Neural cell (in vitro differentiated cells): Measurements from ENCODE around the gene KCNJ6. TPM values are rescaled to one million over a fixed set of nuclear protein-coding genes. Genes with fewer than 3 reads are reported as not detected.

Experiments used
- H2AFZ ChIP-seq: fragments of 200-600, 300-800 bp; sonication (generic), shearing (Covaris generic); 2 replicates; pipeline ENCODE4 v1.6.0; 2014; ENCODE audit warnings: low read depth, mild to moderate bottlenecking, antibody characterized with exemption, low read length, moderate library complexity
- H3F3A ChIP-seq: fragments of 200-600 bp; shearing (Covaris generic); 2 replicates; pipeline ENCODE4 v1.6.1; 2016; ENCODE audit warnings: mild to moderate bottlenecking, moderate library complexity, mixed read lengths, antibody characterized with exemption, low read length; ENCODE audit not compliant: insufficient read depth, poor library complexity, severe bottlenecking
- H3K27ac ChIP-seq: fragments of 200-600, 300-800 bp; sonication (generic), shearing (Covaris generic); 2 replicates; pipeline ENCODE4 v1.5.1; 2014; ENCODE audit warnings: mild to moderate bottlenecking, low read length, moderate library complexity
- H3K27me3 ChIP-seq: fragments of 300-800, 200-600 bp; sonication (generic), shearing (Covaris generic); 2 replicates; pipeline ENCODE4 v1.6.0; 2014; ENCODE audit warnings: mild to moderate bottlenecking, low read depth, low read length, moderate library complexity; ENCODE audit not compliant: insufficient read depth
- H3K36me3 ChIP-seq: fragments of 300-800, 200-600 bp; sonication (generic), shearing (Covaris generic); 2 replicates; pipeline ENCODE4 v1.5.1; 2014; ENCODE audit warnings: mild to moderate bottlenecking, antibody characterized with exemption, low read length, moderate library complexity; ENCODE audit not compliant: insufficient read depth
- H3K4me2 ChIP-seq: fragments of 300-800, 200-600 bp; sonication (generic), shearing (Covaris generic); 2 replicates; pipeline ENCODE4 v1.6.0; 2014; ENCODE audit warnings: mild to moderate bottlenecking, low read length
- H3K4me3 ChIP-seq: fragments of 300-800, 200-600 bp; sonication (generic), shearing (Covaris generic); 2 replicates; pipeline ENCODE4 v1.5.1; 2014; ENCODE audit warnings: mild to moderate bottlenecking, low read length, moderate library complexity
- H3K79me2 ChIP-seq: fragments of 200-600 bp; shearing (Covaris generic); replicated peaks from 2 replicates; pipeline ENCODE4 v1.6.0; 2014; ENCODE audit warnings: mild to moderate bottlenecking, low read length, moderate library complexity; ENCODE audit not compliant: insufficient read depth
- H3K9ac ChIP-seq: fragments of 300-800, 200-600 bp; sonication (generic), shearing (Covaris generic); 2 replicates; pipeline ENCODE4 v1.6.1; 2016; ENCODE audit warnings: mild to moderate bottlenecking, low read length, mixed read lengths
- H3K9me2 ChIP-seq: fragments of 200-600 bp; shearing (Covaris generic); 2 replicates; pipeline ENCODE4 v1.6.1; 2016; ENCODE audit warnings: mild to moderate bottlenecking, low read length, mixed read lengths; ENCODE audit not compliant: insufficient read depth
- H3K9me3 ChIP-seq: fragments of 200-600, 300-800 bp; sonication (generic), shearing (Covaris generic); 2 replicates; pipeline ENCODE4 v1.6.1; 2016; ENCODE audit warnings: mild to moderate bottlenecking, mixed run types, low read length, moderate library complexity, mixed read lengths
- H4K20me1 ChIP-seq: fragments of 200-600 bp; shearing (Covaris generic); 2 replicates; pipeline ENCODE4 v1.6.1; 2016; ENCODE audit warnings: mild to moderate bottlenecking, mixed run types; ENCODE audit not compliant: insufficient read depth
- EP300 ChIP-seq: fragments of 450-650 bp; conservative IDR thresholded peaks from 2 replicates; pipeline ENCODE4 v1.6.1; 2014; ENCODE audit warnings: antibody characterized with exemption, mild to moderate bottlenecking, moderate library complexity; ENCODE audit not compliant: poor library complexity, severe bottlenecking
- EZH2 ChIP-seq: fragments of 200-600, 300-800 bp; shearing (Covaris generic), sonication (generic); IDR thresholded peaks from 2 replicates; pipeline ENCODE4 v1.6.1; 2014; ENCODE audit warnings: antibody characterized with exemption, low read length, borderline replicate concordance, mild to moderate bottlenecking; ENCODE audit not compliant: insufficient read depth, poor library complexity, severe bottlenecking
- MXI1 ChIP-seq: fragments of 450-650 bp; conservative IDR thresholded peaks from 2 replicates; pipeline ENCODE4 v1.6.1; 2014; ENCODE audit warnings: antibody characterized with exemption, mild to moderate bottlenecking; ENCODE audit not compliant: poor library complexity, severe bottlenecking
- POLR2AphosphoS5 ChIP-seq: IDR thresholded peaks from 2 replicates; pipeline ENCODE4 v1.6.1; 2012
- RAD21 ChIP-seq: fragments of 450-650 bp; conservative IDR thresholded peaks from 2 replicates; pipeline ENCODE4 v1.6.1; 2014; ENCODE audit warnings: antibody characterized with exemption, mild to moderate bottlenecking, moderate library complexity
- SMC3 ChIP-seq: fragments of 450-650 bp; conservative IDR thresholded peaks from 2 replicates; pipeline ENCODE4 v1.6.1; 2014; ENCODE audit warnings: antibody characterized with exemption, mild to moderate bottlenecking, moderate library complexity; ENCODE audit not compliant: poor library complexity
- TAF1 ChIP-seq: IDR thresholded peaks from 2 replicates; pipeline ENCODE4 v1.6.1; 2012; ENCODE audit warnings: low read depth
- polyA plus RNA-seq: library from polyadenylated mRNA; depleted of rRNA; stranded (reverse); fragments of >200 nt; gene quantifications from 2 replicates; pipeline ENCODE4 v1.2.3, GENCODE V29; 2014
- TF ChIP-seq, protein P1 (sequence below): IDR thresholded peaks from 2 replicates; pipeline ENCODE4 v1.6.1; 2012; ENCODE audit warnings: borderline replicate concordance
- TF ChIP-seq, protein P2 (sequence below): fragments of 450-650 bp; IDR thresholded peaks from 2 replicates; pipeline ENCODE4 v1.5.1; 2014; ENCODE audit warnings: antibody characterized with exemption, mild to moderate bottlenecking, moderate library complexity; ENCODE audit not compliant: poor library complexity, severe bottlenecking

Gene KCNJ6
- polyA plus RNA-seq, 1 donor from 2014 or later: 1.7 TPM

- no peaks in the 10 kb centered on the region for H3K79me2 ChIP-seq
- no peaks in the 10 kb centered on the region for H3K9me3 ChIP-seq
- no peak overlapping the region for H3K27ac ChIP-seq
- no peak overlapping the region for H3K4me3 ChIP-seq
- no peak overlapping the region for H3K4me2 ChIP-seq
- H2AFZ ChIP-seq: no peak overlapping the region
- H3K27me3 ChIP-seq: no peaks in the 10 kb centered on the region
- H3K36me3 ChIP-seq: no peaks in the 10 kb centered on the region
- H3F3A ChIP-seq: no peaks in the 10 kb centered on the region
- no peak overlapping the region for H3K9ac ChIP-seq
- H4K20me1 ChIP-seq: no peaks in the 10 kb centered on the region
- TF ChIP-seq, protein P1, sequence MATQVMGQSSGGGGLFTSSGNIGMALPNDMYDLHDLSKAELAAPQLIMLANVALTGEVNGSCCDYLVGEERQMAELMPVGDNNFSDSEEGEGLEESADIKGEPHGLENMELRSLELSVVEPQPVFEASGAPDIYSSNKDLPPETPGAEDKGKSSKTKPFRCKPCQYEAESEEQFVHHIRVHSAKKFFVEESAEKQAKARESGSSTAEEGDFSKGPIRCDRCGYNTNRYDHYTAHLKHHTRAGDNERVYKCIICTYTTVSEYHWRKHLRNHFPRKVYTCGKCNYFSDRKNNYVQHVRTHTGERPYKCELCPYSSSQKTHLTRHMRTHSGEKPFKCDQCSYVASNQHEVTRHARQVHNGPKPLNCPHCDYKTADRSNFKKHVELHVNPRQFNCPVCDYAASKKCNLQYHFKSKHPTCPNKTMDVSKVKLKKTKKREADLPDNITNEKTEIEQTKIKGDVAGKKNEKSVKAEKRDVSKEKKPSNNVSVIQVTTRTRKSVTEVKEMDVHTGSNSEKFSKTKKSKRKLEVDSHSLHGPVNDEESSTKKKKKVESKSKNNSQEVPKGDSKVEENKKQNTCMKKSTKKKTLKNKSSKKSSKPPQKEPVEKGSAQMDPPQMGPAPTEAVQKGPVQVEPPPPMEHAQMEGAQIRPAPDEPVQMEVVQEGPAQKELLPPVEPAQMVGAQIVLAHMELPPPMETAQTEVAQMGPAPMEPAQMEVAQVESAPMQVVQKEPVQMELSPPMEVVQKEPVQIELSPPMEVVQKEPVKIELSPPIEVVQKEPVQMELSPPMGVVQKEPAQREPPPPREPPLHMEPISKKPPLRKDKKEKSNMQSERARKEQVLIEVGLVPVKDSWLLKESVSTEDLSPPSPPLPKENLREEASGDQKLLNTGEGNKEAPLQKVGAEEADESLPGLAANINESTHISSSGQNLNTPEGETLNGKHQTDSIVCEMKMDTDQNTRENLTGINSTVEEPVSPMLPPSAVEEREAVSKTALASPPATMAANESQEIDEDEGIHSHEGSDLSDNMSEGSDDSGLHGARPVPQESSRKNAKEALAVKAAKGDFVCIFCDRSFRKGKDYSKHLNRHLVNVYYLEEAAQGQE: no peak
- TF ChIP-seq MXI1 (no peak), TAF1 (no peak), EP300 (no peak), RAD21 (no peak), SMC3 (no peak), POLR2AphosphoS5 (no peak), EZH2 (no peak)
- TF ChIP-seq, protein P2, sequence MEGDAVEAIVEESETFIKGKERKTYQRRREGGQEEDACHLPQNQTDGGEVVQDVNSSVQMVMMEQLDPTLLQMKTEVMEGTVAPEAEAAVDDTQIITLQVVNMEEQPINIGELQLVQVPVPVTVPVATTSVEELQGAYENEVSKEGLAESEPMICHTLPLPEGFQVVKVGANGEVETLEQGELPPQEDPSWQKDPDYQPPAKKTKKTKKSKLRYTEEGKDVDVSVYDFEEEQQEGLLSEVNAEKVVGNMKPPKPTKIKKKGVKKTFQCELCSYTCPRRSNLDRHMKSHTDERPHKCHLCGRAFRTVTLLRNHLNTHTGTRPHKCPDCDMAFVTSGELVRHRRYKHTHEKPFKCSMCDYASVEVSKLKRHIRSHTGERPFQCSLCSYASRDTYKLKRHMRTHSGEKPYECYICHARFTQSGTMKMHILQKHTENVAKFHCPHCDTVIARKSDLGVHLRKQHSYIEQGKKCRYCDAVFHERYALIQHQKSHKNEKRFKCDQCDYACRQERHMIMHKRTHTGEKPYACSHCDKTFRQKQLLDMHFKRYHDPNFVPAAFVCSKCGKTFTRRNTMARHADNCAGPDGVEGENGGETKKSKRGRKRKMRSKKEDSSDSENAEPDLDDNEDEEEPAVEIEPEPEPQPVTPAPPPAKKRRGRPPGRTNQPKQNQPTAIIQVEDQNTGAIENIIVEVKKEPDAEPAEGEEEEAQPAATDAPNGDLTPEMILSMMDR: no peak
- H3K9me2 ChIP-seq: no peaks in the 10 kb centered on the region
These were observed 350.6 kb downstream of the KCNJ6 start for GRCh38 chr21:37565530-37566223.

GRCh38 chr21:37564924-37565529, 351.2 kb downstream of the KCNJ6 start:
- Histone ChIP-seq H3K27me3 (no peaks in the 10 kb centered on the region), H3K4me2 (no peak overlapping the region), H3K9me3 (no peaks in the 10 kb centered on the region), H3F3A (no peaks in the 10 kb centered on the region), H3K79me2 (no peaks in the 10 kb centered on the region), H3K9ac (no peak overlapping the region), H4K20me1 (no peaks in the 10 kb centered on the region), H3K27ac (no peak overlapping the region), H2AFZ (no peak overlapping the region), H3K36me3 (no peaks in the 10 kb centered on the region), H3K4me3 (no peak overlapping the region), H3K9me2 (no peaks in the 10 kb centered on the region)
- no peak for TF ChIP-seq TAF1
- TF ChIP-seq, protein P2: no peak
